Measurements from ENCODE around the gene IDS.
A peak's percentile ranks its signal among the peaks of the same experiment; 100 is the strongest.
"Not testable (repeated sequence)": the region's sequence is repeated elsewhere in the genome, so short reads cannot be mapped to it uniquely, and the experiment has no call there.

IDS gene

GRCh38 chrX:149497054-149497453 lies 8.1 kb downstream of the IDS start:
- no peak for DNase-seq

DNA sequence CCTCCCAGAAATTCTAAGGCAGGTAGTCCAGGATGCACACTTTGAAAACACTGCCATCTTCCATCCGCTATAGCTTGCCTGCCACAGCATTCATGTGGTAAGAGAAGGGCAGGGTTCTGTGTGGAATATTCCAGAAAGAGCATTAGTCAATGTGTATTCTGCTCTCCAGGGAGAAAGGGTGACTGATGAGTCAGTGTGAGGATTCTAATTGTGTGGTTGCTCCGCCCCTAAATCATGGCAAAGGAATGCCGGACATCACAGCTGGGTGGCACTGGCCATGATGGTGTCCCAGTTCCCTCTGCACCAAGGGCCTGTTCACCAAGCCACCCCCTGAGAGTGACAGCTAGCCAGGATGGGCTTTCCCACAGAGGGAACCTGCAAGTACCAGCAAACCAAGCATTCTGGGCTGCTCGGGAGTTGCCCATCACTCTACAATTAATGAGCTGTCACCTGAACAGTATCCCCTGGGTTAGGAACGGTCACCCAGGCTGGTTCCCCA lies 9.5 kb downstream of the IDS start:
- no peak for DNase-seq

- no peak for DNase-seq
These were observed 10.1 kb downstream of the IDS start for GRCh38 chrX:149494844-149495565.

GRCh38 chrX:149493567-149494562 lies 11.2 kb downstream of the IDS start:
- DNase-seq = no peak

DNA sequence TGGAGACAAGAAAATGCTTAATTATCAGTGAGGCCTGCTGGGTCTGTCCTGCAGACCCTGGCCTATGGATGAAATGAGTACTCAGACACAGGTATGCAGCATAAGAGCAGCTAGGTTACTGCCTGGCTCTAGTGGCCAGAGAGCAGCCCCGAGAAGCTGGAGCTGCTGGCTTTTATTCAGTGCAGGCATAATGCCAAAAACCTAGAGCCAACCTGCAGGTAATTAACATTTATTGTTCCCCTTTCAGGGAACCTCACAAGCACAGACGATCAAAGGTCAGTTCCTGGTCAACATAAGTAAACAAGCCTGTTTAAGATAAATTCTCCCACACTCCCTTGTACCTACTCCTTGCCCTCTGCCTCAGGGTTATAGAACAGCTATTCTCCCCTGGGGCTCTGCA lies 13.3 kb downstream of the IDS start:
- DNase-seq = no peak

DNA sequence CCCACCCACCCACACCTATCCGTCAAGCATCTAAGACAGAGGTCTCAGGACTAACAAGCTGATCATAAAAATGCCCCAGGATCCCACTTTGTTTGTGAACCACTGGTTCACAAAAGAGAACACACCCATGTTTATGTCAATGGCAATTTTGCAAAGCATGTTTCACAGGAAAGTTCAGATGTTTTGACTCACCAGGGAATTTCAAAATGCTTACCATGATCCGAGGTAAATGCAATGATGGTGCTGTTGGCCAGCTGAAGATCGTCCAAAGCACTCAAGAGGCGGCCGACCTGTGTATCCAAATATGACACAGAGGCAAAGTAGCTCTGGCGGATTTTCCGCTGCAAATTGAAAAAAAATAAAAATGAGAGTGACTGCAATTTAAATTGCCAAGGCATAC lies 15.0 kb downstream of the IDS start:
- no peak for DNase-seq

- DNase-seq = not testable (repeated sequence)
These were observed 16.6 kb downstream of the IDS start for GRCh38 chrX:149488411-149489052.

DNA sequence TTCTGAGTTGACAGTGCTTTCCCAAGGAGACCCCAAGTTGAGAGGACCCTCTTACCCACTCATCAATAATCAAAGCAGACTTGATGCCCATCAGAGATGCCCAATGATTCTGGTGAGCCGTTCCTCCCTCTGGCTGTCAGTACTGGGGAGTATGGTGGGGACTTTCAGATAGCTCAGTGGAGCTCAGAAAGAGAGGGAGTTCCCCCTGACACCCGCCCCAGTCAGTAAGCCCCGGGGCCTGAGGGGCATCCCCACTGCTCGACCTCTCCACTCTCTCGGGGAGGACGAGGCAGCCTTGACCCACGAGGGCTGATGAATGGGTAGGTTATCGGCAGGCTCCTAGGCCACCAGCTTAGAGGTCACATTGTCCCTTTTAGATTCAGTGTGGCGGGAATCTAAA lies 17.1 kb downstream of the IDS start:
- not testable (repeated sequence) for DNase-seq

DNA sequence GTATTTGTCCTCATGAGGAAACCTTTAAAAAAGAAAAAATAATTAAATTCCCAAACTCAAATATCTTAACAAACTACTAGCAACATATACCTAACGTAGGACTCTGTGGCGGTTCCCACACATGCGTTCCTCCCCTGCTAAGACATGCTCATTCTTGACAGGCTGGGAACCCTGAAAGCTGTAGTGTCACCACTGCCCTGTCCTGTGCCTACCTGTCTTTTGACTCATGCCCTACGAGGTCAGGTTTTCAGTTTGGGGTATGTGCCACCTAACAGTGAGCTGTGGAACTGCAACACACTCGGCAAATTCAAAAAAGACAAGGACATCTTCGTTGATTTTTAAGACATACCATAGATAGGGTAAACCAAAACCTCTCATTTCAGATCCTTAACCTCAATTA lies 17.8 kb downstream of the IDS start:
- no peak for DNase-seq

GRCh38 chrX:149476513-149476912 lies 28.6 kb downstream of the IDS start:
- DNase-seq = no peak

- DNase-seq = no peak
These were observed 31.1 kb downstream of the IDS start for GRCh38 chrX:149473966-149474365.

GRCh38 chrX:149473092-149473491 lies 32.0 kb downstream of the IDS start:
- no peak for DNase-seq

GRCh38 chrX:149472625-149473024 lies 32.5 kb downstream of the IDS start:
- no peak for DNase-seq

- DNase-seq = no peak
These were observed 33.7 kb downstream of the IDS start for GRCh38 chrX:149471397-149471796.

DNA sequence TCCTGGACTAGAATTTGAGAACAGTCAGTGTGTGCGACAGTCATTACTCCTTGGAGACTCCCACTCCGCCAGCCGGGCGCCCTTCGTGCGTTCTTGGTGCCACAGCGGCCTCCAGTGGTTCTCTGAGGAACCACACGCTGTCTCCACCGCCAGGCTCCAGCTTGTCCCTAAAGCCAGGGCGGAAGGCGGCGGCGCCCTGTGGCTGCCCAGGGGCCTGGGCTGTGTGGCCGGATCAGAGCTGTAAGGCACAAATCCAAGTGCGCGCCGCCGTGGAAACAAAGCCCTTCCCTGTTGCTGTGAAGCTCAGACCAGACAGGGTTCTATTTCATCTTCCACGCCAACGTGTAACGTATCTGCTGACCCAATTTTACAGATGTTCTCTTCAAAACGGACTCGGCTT lies 34.2 kb downstream of the IDS start:
- DNase-seq = peak; percentile 36 to 37

DNA sequence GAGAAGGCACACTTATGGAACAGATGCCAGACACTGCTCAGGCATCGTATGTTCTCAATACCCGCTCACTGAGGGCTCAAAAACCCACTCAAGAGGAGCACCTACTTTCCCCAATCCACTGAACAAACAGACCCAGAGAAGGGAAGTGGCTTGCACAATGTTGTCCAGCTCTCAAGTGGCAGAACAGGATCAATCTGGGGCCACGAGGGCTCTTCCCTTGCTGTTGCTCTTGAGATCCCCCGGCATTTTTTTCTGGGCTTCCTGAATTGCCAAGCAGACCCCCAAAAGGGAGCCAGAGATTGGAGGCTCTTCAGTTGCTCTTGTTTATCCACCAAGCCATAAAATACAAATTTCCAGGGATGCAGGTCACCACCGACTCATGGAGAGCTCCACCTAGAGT lies 35.7 kb downstream of the IDS start:
- no peak for DNase-seq

GRCh38 chrX:149467920-149468319 lies 37.2 kb downstream of the IDS start:
- no peak for DNase-seq

- DNase-seq = no peak
These were observed 37.6 kb downstream of the IDS start for GRCh38 chrX:149467461-149467860.

GRCh38 chrX:149462849-149463248 lies 42.3 kb downstream of the IDS start:
- no peak for DNase-seq

DNA sequence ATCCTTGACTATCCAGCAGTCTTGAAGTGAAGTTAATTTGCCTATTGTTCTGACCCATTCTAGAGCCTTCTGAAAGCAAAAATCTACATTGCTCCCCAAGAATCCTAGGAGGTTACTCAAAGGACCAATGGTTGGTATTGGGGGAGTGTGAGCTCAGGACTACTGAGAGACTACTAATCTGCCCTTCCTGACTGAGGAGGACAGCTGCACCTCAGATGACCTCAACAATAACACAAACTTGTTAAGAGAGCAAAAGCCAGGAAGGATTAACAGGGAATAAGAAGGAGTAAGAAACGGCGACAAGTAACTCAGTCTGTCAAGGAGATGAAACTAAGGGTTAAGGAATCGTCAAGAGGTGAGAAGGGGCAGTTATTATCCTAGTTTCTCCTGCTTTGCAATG lies 43.4 kb downstream of the IDS start:
- DNase-seq = no peak

DNA sequence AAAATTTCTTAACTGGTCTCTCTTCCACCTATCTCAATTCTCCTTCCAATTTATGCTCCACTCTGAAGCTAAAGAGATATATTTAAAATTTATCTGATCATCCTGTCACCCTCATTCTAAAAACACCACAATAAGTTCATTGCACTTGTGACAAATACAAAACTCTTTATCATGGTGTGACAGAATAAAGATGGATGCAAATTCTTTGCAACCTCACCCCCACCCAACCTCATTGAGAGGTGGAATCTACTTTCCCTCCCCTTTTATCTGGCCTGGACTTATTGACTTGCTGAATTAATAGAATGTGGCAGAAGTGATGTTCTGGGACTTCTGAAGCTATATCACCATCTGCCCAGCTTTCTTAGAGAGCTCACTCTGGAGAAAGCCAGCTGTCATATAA lies 46.5 kb downstream of the IDS start:
- no peak for DNase-seq

DNA sequence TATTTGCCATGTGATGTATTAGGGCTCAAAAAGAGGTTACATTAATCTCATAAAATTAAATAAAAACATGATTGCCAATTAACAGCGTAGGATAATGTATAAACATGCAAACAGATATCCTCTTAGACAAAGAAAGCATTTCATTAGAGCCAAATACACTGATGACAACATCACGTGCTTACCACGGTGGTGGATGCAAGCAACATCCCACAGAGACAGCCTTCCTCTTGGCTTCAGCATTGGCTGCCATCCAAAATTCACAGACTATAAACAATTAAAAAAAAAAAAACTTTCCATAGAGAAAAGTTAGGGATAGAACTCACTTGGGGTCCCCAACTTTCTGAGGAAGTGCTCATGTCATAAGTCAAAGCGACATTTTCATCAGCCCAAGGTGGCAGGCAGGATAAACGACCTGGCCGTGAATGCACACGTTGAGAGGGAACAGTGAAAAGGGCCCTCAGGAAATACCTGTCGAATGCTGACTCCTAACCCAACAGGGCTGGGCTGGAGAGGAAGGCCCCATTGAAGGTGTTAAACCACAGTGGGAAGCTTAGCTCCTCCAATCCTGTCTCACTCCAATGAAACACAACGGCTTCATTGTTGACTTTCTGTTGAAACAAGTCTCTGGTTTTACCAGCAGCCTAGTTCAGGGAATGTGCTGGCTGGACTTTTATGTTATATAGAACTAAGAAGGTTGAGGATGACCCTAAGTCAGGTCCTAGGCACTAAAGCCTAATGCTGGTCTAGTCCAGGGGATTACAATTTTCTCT lies 48.4 kb downstream of the IDS start:
- no peak for DNase-seq

DNA sequence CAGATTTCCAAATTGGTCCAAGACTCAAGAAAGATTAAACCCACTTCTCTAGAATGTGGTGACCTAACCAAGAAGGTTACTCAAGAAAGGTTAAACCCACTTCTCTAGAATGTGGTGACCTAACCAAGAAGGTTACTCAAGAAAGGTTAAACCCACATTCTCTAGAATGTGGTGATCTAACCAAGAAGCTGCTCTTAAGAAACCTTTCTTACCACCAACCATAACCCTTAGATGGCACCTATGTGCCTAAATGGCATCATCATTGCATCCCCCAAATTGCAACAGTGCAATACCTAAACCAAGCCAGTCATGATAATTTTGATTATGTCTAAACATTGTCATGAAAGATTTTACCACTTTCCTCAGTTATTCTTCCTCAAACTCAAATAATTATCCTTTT lies 49.2 kb downstream of the IDS start:
- DNase-seq = no peak

Measured in SHP77 (cell line).